Measurements from ENCODE around the gene KRT76. TPM values are rescaled to one million over a fixed set of nuclear protein-coding genes. Genes with fewer than 3 reads are reported as not detected.

KRT76 gene
- total and polyA plus RNA-seq, 2 experiments from 2014 or later: not detected

DNA sequence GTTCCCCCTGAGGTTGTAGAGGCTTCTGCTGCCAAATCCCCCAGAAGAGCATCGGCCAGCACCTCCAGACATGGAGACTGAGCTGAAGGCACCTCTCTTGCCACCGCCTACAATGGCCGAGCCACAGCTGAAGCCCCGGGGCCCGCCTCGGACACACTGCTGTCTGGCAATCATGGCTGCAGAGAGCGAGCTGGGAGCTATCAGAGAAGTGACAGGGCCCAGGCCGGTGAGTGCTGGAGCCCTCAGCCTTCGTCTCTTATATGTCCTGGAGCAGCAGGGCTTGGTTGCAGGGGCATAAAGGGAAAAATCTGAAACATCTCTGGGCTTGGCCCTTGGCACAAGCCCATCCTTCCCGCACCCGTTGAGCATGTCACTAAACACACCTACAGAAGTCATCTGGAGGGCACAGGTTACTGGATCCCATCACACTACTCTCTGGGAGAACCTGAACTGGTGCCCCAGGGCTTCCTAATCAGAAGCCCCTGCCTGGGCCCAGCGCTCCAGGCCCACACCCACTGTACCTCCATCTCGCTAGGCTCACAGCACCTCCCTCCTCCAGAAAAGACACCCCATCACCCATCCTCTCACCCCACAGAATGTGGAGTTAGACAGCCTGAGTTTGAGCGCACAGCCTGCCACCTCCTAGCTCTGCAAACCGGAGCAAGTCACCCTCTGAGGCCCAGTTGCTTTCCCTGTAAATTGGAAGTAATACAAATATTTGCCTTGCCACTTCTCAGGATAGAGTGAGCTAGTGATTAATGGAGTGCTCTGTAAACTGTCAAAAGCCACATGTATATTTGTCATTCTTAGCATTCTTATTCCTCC, 37.0 kb upstream of the KRT76 start, which contains the start of gene KRT4:
KRT4 (minus strand) TSS at position 232 of the 825 bp plus-strand sequence; CDS start at position 174, 58 bp downstream.
- H3K27me3 Mint-ChIP-seq (ENCODE audit: insufficient read depth, low read depth, poor library complexity): peaks cover 4% of the 10 kb centered on the region
- H3K4me1 ChIP-seq (ENCODE audit: insufficient read depth): no peaks in the 10 kb centered on the region
- no peaks in the 10 kb centered on the region for H3K79me2 ChIP-seq (replicated peaks; ENCODE audit: insufficient read depth)
- ATAC-seq (no peak), DNase-seq (ENCODE audit: low spot score) (no peak)
- no peaks in the 10 kb centered on the region for H3K9me3 Mint-ChIP-seq
- no peaks in the 10 kb centered on the region for H4K20me1 ChIP-seq (replicated peaks; ENCODE audit: insufficient read depth)
- H3K4me2 ChIP-seq: no peak within 1 kb of the TSS
- H3K27ac ChIP-seq (ENCODE audit: low read depth): no peak within 1 kb of the TSS
- no peak within 1 kb of the TSS for H3K4me3 ChIP-seq
- no peak for TF ChIP-seq CTCF (conservative IDR thresholded peaks at IDR 0.05; ENCODE audit: low read depth in 2 of 2)
- TF ChIP-seq ZNF331 (CRISPR knock-in tag; IDR thresholded peaks at IDR 0.05; ENCODE audit: low read depth): no peak
- no peak for TF ChIP-seq ZNF114 (CRISPR knock-in tag; IDR thresholded peaks at IDR 0.05)
- no peak for TF ChIP-seq EZH2 (IDR thresholded peaks at IDR 0.05; ENCODE audit: low read depth, unreplicated experiment)
- no peak for TF ChIP-seq JUNB (IDR thresholded peaks at IDR 0.05; ENCODE audit: unreplicated experiment)
- TF ChIP-seq POLR2AphosphoS5 (IDR thresholded peaks at IDR 0.05; ENCODE audit: low read depth): no peak
- TF ChIP-seq EZH2phosphoT487 (IDR thresholded peaks at IDR 0.05; ENCODE audit: unreplicated experiment): no peak
- TF ChIP-seq CREB1 (CRISPR knock-in tag; IDR thresholded peaks at IDR 0.05; ENCODE audit: low read depth): no peak
- TF ChIP-seq NANOG (IDR thresholded peaks at IDR 0.05; ENCODE audit: borderline replicate concordance): no peak
- TF ChIP-seq, protein P1, sequence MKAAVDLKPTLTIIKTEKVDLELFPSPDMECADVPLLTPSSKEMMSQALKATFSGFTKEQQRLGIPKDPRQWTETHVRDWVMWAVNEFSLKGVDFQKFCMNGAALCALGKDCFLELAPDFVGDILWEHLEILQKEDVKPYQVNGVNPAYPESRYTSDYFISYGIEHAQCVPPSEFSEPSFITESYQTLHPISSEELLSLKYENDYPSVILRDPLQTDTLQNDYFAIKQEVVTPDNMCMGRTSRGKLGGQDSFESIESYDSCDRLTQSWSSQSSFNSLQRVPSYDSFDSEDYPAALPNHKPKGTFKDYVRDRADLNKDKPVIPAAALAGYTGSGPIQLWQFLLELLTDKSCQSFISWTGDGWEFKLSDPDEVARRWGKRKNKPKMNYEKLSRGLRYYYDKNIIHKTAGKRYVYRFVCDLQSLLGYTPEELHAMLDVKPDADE (IDR thresholded peaks at IDR 0.05): no peak
- TF ChIP-seq, protein P2, sequence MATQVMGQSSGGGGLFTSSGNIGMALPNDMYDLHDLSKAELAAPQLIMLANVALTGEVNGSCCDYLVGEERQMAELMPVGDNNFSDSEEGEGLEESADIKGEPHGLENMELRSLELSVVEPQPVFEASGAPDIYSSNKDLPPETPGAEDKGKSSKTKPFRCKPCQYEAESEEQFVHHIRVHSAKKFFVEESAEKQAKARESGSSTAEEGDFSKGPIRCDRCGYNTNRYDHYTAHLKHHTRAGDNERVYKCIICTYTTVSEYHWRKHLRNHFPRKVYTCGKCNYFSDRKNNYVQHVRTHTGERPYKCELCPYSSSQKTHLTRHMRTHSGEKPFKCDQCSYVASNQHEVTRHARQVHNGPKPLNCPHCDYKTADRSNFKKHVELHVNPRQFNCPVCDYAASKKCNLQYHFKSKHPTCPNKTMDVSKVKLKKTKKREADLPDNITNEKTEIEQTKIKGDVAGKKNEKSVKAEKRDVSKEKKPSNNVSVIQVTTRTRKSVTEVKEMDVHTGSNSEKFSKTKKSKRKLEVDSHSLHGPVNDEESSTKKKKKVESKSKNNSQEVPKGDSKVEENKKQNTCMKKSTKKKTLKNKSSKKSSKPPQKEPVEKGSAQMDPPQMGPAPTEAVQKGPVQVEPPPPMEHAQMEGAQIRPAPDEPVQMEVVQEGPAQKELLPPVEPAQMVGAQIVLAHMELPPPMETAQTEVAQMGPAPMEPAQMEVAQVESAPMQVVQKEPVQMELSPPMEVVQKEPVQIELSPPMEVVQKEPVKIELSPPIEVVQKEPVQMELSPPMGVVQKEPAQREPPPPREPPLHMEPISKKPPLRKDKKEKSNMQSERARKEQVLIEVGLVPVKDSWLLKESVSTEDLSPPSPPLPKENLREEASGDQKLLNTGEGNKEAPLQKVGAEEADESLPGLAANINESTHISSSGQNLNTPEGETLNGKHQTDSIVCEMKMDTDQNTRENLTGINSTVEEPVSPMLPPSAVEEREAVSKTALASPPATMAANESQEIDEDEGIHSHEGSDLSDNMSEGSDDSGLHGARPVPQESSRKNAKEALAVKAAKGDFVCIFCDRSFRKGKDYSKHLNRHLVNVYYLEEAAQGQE (IDR thresholded peaks at IDR 0.05; ENCODE audit: unreplicated experiment): no peak
- no peak for TF ChIP-seq STAT1 (IDR thresholded peaks at IDR 0.05; ENCODE audit: unreplicated experiment)
- TF ChIP-seq, protein P3, sequence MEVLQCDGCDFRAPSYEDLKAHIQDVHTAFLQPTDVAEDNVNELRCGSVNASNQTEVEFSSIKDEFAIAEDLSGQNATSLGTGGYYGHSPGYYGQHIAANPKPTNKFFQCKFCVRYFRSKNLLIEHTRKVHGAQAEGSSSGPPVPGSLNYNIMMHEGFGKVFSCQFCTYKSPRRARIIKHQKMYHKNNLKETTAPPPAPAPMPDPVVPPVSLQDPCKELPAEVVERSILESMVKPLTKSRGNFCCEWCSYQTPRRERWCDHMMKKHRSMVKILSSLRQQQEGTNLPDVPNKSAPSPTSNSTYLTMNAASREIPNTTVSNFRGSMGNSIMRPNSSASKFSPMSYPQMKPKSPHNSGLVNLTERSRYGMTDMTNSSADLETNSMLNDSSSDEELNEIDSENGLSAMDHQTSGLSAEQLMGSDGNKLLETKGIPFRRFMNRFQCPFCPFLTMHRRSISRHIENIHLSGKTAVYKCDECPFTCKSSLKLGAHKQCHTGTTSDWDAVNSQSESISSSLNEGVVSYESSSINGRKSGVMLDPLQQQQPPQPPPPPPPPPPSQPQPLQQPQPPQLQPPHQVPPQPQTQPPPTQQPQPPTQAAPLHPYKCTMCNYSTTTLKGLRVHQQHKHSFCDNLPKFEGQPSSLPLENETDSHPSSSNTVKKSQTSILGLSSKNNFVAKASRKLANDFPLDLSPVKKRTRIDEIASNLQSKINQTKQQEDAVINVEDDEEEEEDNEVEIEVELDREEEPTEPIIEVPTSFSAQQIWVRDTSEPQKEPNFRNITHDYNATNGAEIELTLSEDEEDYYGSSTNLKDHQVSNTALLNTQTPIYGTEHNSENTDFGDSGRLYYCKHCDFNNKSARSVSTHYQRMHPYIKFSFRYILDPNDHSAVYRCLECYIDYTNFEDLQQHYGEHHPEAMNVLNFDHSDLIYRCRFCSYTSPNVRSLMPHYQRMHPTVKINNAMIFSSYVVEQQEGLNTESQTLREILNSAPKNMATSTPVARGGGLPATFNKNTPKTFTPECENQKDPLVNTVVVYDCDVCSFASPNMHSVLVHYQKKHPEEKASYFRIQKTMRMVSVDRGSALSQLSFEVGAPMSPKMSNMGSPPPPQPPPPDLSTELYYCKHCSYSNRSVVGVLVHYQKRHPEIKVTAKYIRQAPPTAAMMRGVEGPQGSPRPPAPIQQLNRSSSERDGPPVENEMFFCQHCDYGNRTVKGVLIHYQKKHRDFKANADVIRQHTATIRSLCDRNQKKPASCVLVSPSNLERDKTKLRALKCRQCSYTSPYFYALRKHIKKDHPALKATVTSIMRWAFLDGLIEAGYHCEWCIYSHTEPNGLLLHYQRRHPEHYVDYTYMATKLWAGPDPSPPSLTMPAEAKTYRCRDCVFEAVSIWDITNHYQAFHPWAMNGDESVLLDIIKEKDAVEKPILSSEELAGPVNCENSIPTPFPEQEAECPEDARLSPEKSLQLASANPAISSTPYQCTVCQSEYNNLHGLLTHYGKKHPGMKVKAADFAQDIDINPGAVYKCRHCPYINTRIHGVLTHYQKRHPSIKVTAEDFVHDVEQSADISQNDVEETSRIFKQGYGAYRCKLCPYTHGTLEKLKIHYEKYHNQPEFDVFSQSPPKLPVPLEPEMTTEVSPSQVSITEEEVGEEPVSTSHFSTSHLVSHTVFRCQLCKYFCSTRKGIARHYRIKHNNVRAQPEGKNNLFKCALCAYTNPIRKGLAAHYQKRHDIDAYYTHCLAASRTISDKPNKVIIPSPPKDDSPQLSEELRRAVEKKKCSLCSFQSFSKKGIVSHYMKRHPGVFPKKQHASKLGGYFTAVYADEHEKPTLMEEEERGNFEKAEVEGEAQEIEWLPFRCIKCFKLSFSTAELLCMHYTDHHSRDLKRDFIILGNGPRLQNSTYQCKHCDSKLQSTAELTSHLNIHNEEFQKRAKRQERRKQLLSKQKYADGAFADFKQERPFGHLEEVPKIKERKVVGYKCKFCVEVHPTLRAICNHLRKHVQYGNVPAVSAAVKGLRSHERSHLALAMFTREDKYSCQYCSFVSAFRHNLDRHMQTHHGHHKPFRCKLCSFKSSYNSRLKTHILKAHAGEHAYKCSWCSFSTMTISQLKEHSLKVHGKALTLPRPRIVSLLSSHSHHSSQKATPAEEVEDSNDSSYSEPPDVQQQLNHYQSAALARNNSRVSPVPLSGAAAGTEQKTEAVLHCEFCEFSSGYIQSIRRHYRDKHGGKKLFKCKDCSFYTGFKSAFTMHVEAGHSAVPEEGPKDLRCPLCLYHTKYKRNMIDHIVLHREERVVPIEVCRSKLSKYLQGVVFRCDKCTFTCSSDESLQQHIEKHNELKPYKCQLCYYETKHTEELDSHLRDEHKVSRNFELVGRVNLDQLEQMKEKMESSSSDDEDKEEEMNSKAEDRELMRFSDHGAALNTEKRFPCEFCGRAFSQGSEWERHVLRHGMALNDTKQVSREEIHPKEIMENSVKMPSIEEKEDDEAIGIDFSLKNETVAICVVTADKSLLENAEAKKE (CRISPR knock-in tag; IDR thresholded peaks at IDR 0.05): no peak
- no peak within 1 kb of the TSS; the same call in 1 of the 2 replicates for H2AFZ ChIP-seq
- no peak within 1 kb of the TSS for H3K27ac Mint-ChIP-seq
- no peaks in the 10 kb centered on the region for H3K36me3 ChIP-seq (ENCODE audit: insufficient read depth)
- peaks cover 4% of the 10 kb centered on the region; the same call in 1 of the 2 replicates for H3K9me2 ChIP-seq (ENCODE audit: insufficient read depth)
- H3K4me3 Mint-ChIP-seq: no peak within 1 kb of the TSS
- H3K4me1 Mint-ChIP-seq: no peaks in the 10 kb centered on the region
- no peaks in the 10 kb centered on the region for H3K27me3 ChIP-seq (ENCODE audit: insufficient read depth)
- no peaks in the 10 kb centered on the region for H3K36me3 Mint-ChIP-seq (ENCODE audit: low read depth)
- no peaks in the 10 kb centered on the region for H3F3A ChIP-seq (replicated peaks; ENCODE audit: low read depth)

Measured in GM23338 (cell line).